NCI-H1436 (cell line): Measurements from ENCODE around the gene ZSCAN23.
A peak's percentile ranks its signal among the peaks of the same experiment; 100 is the strongest.
"Not testable (repeated sequence)": the region's sequence is repeated elsewhere in the genome, so short reads cannot be mapped to it uniquely, and the experiment has no call there.

Experiments
- DNase-seq: peaks from one replicate; lab custom pipeline; 2025; lab: John Stamatoyannopoulos, UW

ZSCAN23 gene

DNA sequence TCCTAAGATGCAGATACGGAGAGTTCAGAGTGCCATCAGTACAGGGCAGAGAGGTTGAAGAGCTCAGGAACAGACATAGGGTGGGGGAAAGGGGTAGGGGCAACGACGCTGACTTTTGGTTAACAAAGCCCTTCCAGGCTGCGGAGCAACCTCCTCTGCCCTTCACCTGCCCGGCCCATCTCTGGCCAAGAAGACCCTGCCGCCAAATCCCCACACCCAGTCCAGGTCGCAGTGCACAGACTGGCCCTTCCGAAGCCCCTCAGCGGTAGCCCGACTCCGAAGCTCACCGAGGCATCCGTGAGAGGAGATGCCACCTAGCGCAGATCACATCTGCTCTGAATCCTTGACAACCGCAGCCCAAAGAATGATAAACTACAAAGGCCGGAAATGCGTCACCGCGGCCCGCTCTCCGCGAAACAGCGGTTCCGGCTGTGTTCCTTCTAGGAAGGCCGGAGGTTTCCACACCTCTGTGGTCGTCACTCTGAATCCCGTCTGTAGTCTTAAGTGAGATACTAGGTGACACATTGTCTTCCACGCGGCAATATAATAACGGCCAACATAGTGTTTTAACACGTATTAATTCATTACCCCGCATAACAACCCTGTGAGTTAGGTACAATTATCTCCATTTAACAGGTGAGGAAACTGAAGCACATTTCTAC lies at the start of gene ZSCAN23:
Gene ZSCAN23, minus strand, starts transcription at position 380 of the 662 bp plus-strand sequence. CDS start 7,225 bp downstream, outside the sequence.
- DNase-seq: peak; percentile 87

DNA sequence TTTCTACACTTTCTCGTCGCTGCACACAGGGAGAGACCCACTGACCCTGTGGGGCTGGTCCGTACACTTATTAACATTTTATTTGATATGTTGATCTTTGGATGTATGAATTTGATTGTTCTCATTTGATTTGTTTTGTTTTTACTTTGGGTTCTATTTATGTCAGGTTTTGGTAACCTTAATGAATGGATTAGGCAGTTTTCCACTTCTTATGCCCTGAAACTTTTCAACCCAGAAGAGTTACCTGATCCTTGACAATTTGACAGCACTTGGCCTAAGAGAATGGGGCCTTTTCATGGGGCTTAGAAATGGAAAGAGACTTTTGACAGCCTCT lies 48.7 kb upstream of the ZSCAN23 start:
- DNase-seq: no peak

DNA sequence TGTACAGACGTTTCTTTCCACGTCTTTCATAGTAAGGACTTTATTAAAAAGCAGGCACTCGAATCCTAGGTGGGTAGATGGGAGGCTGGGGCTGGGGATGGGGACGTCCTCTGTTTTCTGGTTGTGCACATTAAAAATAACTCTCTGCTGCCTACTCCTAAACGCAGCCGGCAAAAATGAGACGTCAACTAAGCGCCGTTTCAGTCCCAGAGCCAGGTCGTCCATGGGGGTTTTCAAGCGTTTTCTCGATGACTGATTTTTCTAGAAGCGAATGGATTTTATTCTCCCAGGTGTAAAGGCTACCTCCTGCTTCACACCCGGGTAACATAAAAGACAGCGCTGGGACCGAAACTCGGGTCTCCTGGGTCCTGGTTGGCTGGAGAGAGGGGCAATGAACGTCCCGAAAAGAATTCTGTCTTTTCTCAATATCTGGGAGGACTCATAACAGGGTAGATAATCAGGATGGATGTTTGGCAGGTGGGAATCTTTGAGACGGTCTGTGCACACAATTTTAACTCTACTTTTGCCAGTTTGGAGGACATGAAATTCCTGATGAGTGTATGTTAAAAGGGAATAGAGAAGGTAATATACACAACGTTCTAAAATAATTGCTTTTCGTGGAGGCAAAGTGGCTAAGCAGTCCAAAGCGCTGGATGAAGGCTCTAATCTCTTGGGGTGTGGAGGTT lies 47.1 kb upstream of the ZSCAN23 start:
- no peak for DNase-seq

DNA sequence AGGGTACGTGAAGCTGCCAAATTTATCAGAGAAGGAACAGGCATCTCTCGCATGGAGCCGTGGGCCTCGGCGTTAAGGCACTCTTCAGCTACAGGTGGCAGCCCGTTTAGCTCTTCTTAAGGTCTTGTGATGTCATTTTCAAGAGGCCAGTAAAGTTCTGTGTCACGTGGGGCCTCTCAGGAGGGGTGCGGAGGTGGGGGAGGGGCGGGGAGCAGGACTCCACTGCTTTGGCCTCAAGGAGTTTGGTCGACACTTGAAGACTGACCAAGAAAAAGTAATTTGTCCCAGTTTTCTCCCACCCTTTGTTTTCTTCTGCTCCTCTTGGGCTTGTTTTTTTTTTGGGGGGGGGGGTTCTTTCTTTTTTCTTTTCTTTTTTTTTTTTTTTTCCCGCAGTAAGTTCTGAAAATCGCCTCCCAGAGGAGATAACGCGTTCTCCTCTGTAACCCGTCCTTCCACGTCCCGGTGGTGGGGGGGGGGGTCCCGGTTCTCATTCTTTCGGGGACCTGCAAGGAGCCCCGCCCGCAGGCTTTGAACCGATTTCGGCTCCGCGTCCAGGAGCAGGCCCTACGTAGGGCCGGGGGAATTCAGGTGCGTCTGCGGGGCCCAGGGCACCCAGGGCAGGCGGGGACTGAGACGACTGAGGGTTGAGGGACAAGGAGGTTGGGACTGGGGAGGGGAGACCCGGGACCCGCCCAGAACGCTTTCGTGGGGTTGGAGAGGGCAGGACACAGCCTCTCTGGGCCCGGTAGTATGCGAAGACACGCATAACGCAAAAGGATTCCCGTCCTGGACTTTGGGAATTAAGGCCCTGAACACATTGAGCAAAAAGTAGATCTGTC lies 46.3 kb upstream of the ZSCAN23 start:
- no peak for DNase-seq

DNA sequence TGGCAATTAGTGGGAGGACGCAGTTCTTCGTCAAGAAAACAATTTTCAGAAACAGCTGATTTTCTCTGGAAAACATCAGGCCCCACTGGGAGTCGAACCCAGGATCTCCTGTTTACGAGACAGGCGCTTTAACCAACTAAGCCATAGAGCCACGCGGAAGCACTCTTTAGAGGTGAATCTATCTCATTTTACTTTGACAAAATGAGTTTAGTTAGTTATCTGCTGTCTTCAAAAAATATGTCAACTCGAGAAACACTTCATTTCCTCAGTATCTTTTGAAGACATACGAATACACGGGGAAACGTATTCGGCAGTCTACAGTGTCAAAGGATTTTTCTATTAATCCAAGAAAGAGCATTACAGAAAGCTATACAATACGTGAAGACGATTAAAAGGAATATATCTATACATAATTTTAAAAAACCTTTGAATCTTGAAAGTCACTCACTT lies 45.6 kb upstream of the ZSCAN23 start:
- no peak for DNase-seq

DNA sequence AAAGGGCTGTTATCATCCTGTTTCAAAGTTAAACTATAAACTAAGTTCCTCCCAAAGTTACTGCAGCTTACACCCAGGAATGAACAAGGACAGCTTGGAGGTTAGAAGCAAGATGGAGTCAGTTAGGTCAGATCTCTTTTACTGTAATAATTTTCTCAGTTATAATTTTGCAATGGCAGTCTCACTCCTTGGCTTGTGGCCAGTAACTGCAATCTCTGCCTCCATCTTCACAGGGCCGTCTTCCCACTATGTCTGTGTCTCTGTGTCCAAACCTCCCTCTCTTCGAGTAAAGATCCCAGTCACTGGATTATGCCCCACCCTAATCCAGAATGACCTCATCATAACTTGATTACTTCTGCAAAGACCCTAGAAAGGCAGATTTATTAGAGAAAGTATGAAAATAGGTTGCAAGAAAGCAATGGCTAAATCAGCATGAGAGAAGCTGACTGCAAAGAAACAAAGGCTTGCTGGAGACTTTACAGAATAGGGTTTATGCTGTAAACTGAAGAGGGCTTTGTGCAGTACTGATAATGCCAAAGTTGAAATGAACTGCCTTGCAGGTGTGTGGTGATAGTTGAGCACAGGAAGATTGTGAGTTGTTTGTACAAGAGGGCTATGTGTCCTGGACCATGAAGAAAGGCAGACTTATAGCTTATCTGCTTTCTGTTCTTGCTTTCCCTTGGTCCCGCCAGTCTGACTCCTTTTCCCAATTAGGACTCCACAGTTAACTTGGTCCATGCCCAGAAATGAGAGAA lies 43.9 kb upstream of the ZSCAN23 start:
- no peak for DNase-seq

DNA sequence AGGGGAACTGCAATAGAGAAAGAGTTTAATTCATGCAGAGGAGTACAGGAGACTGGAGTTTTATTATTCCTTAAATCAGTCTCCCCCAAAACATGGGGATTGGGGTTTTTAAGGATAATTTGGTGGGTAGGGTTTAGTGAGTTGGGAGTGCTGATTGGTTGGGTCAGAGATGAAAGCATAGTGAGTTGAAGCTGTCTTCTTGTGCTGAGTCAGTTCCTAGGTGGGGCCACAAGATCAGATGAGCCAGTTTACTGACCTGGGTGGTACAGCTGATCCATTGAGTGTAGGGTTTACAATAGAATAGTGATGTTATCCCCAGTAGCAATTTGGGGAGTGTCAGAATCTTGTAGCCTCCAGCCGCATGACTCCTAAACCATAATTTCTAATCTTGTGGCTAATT lies 43.2 kb upstream of the ZSCAN23 start:
- no peak for DNase-seq

DNA sequence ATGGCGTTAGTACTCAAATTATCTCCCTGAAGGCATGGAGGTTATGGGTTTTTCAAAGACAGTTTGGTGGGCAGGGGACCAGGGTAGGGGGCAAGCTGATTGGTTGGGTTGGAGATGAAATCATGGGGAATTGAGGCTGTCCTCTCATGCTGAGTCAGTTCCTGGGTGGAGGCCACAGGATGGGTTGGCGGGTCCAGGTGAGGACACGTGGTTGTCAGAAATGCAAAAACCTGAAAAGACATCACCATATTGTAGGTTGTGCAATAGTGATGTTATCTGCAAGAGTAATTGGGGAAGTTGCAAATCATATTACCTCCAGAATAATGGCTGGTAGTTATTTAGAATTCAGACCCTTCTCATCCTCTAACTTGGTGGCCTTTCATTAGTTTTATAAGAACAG lies 42.2 kb upstream of the ZSCAN23 start:
- no peak for DNase-seq

DNA sequence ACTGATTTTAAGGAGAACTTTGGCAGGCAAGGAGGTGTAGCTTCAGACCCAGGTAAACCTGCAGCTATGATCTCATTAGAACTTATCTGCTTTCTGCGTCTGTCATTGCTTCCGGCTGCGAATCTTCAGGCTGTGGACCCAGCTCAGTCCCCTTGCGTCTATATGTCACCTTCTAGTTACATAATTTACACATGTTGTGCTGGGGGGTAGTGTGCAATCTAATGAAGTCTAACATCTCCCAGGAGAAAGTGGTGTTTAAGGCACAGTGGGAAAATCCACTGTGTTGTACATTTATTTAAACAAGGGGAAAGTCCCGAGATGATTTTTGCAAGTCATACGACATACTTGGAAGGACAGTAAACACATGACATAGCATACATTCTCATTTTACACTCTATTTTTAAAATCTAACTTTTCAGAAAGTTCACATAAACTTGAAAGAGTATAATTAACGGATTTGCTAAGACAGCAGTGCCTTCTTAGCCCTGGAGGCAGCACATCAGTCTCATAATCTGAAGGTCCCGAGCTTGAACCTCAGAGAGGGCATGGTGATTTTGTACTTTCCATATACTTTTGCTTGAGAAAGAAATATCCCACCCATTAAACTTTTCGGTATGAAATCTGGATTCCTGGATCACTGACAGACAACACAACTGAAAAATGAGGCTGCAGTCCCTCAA lies 37.1 kb upstream of the ZSCAN23 start:
- no peak for DNase-seq

DNA sequence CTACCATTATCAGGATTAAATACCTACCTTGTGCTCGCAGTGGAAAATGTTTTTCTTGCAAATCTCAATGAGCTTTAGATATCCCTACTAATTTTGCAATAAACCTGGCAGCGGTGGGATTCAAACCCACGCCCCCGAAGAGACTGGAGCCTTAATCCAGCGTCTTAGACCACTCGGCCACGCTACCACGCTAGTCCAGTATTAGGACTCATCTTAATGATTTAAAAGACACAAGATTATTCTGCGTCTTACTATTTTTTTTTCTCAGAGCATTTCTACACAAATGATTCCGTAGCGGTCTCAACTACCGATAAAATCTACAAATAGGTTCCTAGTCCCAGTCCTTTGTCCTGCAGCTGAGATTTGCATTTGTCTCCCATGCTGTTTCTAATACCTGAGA lies 35.2 kb upstream of the ZSCAN23 start:
- DNase-seq: no peak

DNA sequence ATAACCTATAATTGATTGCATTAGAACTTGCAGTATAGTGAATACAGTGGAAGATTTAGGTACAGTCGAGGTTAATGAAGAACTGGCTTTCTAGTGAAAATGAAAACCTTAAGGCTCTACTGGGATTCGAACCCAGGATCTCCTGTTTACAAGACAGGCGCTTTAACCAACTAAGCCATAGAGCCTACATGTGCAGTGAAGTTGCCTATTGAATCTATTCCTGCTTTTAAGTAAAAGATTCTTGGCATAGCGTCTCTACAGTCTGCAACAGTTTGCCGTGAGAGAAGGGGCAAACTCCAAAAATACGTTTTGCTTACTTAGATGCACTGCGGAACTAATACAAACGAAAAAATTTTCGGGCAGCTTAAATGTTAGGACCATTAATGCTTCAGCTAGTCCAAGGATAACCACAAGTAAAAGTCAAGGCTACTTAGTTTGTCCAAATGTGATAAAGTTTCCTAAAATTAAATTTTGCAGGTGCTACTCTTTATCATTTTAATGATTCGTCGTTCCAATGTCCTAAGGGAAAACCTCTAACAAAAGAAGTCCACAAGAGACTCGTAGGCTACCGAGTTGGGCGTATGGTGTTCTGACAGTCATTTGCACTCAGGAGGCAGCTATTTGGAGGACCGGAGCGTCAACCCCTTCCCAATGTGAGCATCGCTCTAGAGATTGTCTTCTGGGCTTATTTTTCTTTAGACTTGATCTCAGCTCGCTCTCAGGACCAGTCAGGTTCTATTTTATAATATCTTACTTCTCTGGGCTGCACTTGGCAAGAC lies 31.3 kb upstream of the ZSCAN23 start:
- peak; percentile 18 for DNase-seq

DNA sequence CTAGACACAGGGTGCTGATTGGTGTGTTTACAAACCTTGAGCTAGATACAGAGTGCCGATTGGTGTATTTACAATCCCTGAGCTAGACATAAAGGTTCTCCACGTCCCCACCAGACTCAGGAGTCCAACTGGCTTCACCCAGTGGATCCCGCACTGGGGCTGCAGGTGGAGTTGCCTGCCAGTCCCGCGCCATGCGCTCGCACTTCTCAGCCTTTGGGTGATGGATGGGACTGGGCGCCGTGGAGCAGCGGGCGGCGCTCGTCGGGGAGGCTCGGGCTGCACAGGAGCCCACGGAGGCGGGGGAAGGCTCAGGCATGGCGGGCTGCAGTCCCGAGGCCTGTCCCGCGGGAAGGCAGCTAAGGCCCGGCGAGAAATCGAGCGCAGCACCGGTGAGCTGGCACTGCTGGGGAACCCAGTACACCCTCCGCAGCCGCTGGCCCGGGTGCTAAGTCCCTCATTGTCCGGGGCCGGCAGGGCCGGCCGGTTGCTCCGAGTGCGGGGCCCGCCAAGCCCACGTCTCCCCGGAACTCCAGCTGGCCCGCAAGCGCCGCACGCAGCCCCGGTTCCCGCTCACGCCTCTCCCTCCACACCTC lies 26.0 kb upstream of the ZSCAN23 start:
- DNase-seq: not testable (repeated sequence)

DNA sequence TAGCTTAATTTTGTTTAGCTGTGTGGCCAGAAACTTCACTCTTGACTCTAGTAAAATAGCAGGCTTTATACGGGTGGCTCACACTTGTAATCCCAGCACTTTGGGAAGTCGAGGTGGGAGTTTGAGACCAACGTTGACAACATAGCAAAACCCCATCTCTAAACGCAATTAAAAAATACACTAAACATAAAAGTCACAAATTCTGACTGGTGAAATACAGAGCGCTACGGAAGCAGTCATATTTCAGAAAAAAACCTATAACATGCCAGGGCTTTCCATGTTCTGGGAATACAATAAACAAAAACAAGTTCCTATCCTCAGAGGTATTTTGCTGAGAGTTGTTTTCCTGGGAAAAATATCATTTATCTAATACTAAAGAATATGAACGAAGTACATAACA lies 24.8 kb upstream of the ZSCAN23 start:
- DNase-seq: no peak

DNA sequence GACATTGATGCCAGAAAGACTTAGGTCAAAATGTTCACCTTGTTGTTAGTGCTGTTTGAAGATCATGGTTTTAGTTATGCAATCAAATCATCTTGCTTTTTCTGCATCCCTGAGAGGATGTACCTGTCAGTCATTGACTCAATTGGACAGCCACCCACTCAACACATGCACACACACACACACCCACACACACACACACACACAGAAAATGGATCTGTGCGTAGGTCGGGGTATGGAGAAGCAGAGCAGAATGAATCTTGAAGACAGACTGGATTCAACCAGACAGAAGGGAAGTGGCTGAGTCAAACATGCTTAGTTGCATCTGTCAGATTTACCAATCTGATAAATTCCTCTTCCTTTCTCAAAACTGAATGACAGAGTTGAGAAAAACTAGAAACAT lies 19.1 kb upstream of the ZSCAN23 start:
- no peak for DNase-seq

DNA sequence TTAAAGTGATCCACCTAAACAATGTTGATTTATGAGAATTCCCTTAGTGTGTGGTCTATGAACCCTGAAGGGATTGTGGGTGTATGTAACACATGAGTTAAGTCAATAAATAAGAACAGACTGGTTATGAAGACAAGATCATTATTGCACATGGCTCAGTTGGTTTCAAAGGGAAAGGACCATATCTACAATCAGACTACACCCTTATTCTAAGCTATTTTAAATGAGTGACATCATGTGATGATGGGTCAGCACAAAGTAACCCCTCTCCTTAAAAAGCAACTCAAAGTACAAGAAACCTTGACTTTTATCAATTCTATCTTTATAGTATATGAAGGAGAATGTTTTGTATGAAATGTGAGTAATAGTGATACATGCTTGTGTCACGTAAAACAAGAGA lies 15.3 kb upstream of the ZSCAN23 start:
- DNase-seq: no peak

DNA sequence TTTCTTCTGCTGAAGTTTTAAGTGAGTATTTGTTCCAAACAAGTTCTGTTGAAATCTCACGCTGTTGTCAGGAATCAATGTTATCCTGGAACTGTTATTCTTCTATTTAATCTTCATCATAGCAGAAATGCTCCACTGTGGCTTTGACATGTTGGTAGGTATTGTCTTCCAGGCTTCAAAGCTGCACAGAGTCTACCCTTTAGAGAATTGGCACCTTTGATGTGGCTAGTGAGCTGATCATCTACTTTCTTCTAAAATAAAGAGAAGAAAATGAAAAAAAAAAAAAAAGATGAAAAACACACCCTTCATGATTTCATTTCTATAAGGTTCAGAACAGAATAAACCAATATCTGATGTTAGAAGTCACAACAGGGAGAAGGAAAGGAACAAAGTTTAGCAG lies 5.8 kb upstream of the ZSCAN23 start:
- no peak for DNase-seq

DNA sequence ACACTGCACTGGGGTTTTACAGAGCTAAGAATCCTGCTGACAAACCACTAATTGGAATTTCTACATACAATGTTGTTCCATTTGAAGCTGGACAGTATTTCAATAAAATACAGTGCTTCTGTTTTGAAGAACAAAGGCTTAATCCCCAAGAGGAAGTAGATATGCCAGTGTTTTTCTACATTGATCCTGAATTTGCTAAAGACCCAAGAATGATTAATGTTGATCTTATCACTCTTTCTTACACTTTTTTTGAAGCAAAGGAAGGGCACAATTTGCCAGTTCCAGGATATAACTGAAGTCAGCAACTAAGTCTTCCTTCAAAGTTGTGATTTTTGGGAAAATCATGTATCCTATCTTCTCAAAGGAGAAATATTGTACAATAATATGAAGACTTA lies 4.2 kb upstream of the ZSCAN23 start:
- DNase-seq: not testable (repeated sequence)

DNA sequence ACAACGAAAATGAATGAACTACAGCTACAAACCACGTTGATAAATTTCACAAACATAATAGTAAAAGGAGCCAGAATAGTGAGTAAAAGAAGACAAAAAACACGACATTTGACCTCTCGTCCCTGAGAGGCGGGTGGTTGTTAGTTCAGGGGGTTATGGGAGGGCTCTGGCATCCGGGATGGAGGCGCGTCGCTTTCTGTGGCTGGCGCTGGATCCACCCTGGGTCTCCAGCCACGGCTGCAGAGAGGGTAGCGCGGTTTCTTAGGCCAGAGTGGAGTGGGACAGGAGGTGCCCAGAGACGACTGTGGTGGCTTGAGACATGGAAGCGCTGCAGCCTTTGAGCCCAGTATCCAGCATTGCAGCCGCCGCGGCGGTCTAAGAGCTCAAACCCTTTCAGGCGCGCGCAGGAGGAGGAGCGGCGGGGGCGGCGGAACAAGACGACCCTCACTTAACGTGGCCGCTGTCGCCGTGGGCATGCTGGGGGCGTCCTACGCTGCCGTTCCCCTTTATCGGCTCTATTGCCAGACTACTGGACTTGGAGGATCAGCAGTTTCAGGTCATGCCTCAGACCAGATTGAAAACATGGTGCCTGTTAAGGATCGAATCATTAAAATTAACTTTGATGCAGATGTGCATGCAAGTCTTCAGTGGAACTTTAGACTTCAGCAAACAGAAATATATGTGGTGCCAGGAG lies 3.7 kb upstream of the ZSCAN23 start:
- no peak for DNase-seq

DNA sequence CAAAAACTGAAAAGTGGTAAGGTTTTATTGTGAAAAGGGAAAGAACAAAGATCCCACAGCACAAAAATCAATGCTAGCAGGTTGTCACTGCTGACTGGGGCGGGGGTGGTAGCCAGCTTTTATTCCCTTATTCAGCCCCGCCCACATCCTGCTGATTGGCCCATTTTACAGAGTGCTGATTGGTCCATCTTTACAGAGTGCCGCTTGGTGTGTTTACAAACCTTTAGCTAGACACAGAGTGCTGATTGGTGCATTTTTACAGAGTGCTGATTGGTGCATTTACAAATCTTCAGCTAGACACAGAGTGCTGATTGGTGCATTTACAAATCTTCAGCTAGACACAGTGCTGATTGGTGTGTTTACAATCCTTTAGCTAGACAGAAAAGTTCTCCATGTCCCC lies 1.5 kb upstream of the ZSCAN23 start:
- DNase-seq: not testable (repeated sequence)

DNA sequence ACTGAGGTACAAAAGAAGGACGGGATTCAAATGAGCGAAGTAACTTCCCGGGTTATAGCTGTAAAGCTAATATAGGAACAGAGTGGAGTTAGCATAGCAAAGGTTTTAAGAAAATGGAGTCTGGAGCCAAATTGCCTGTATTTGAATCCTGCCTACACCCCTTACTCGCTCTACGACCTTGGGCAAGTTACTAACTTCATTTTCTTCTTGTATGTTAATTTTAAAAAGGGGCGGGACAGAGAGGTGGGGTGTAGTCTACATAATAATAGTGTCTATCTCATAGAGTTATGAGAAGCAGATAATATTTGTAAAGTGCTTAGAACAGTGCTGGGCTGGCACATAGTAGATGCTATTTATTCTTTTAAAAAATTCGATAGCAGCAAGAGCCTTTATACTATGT lies 705 bp downstream of the ZSCAN23 start:
- no peak for DNase-seq
